ENCODE results near the gene PRDM8.
A peak's percentile ranks its signal among the peaks of the same experiment; 100 is the strongest.

The PRDM8 gene

GRCh38 chr4:80184053-80184824 lies 13.1 kb upstream of the PRDM8 start:
- peak; percentile 88 for DNase-seq (ENCODE audit: low read depth)

- no peak for DNase-seq (ENCODE audit: low read depth)
These were observed 12.2 kb upstream of the PRDM8 start for GRCh38 chr4:80184825-80185756.

- no peak for DNase-seq (ENCODE audit: low read depth)
These were observed 11.3 kb upstream of the PRDM8 start for GRCh38 chr4:80185787-80186548.

- DNase-seq (ENCODE audit: low read depth): no peak
These were observed 10.6 kb upstream of the PRDM8 start for GRCh38 chr4:80186676-80187075.

GRCh38 chr4:80187677-80188076 lies 9.6 kb upstream of the PRDM8 start:
- no peak for DNase-seq (ENCODE audit: low read depth)

GRCh38 chr4:80188457-80188800 lies 8.9 kb upstream of the PRDM8 start:
- no peak for DNase-seq (ENCODE audit: low read depth)

- DNase-seq (ENCODE audit: low read depth): no peak
These were observed 8.4 kb upstream of the PRDM8 start for GRCh38 chr4:80188801-80189458.

- no peak for DNase-seq (ENCODE audit: low read depth)
These were observed 7.7 kb upstream of the PRDM8 start for GRCh38 chr4:80189581-80189955.

GRCh38 chr4:80189956-80190677 lies 7.2 kb upstream of the PRDM8 start:
- no peak for DNase-seq (ENCODE audit: low read depth)

- DNase-seq (ENCODE audit: low read depth): no peak
These were observed 4.9 kb upstream of the PRDM8 start for GRCh38 chr4:80192252-80192866.

- no peak for DNase-seq (ENCODE audit: low read depth)
These were observed 4.4 kb upstream of the PRDM8 start for GRCh38 chr4:80192937-80193336.

GRCh38 chr4:80195441-80196140 lies 1.7 kb upstream of the PRDM8 start:
- DNase-seq (ENCODE audit: low read depth): no peak

- no peak for DNase-seq (ENCODE audit: low read depth)
These were observed 913 bp upstream of the PRDM8 start for GRCh38 chr4:80196259-80196921.

GRCh38 chr4:80197601-80198440 lies 518 bp downstream of the PRDM8 start:
- no peak for DNase-seq (ENCODE audit: low read depth)

GRCh38 chr4:80198441-80198837 lies 1.1 kb downstream of the PRDM8 start:
- no peak for DNase-seq (ENCODE audit: low read depth)

- DNase-seq (ENCODE audit: low read depth): no peak
These were observed 1.8 kb downstream of the PRDM8 start for GRCh38 chr4:80199004-80199560.

GRCh38 chr4:80199947-80200346 lies 2.6 kb downstream of the PRDM8 start:
- DNase-seq (ENCODE audit: low read depth): no peak
